Left lung (tissue), 10 donors: ENCODE measurements around the gene ADAM19. TPM values are rescaled to one million over a fixed set of nuclear protein-coding genes. Genes with fewer than 3 reads are reported as not detected.
A peak's percentile ranks its signal among the peaks of the same experiment; 100 is the strongest.

Source experiments
- ATAC-seq: fragments of 200-7000 bp; cut with Tn5 transposase; one replicate; pipeline ENCODE4 v1.9.1; 2020; ENCODE audit warnings: moderate library complexity
- DNase-seq, 4 donors: peaks; one replicate each; pipeline ENCODE4 v3.0.0-alpha.2; 2013 to 2020
- H3K27ac ChIP-seq, 2 donors: fragments of 200-600 bp; sonication (generic) in 1 of 2; one replicate each; pipeline versions ENCODE4 v1.5.0 to v1.8.0; 2020 to 2021
- H3K27me3 ChIP-seq, 2 donors: fragments of 200-600 bp; sonication (generic) in 1 of 2; one replicate each; pipeline versions ENCODE4 v1.5.0 to v1.8.0; 2020 to 2021
- H3K36me3 ChIP-seq, 2 donors: fragments of 200-600 bp; sonication (generic) in 1 of 2; one replicate each; pipeline versions ENCODE4 v1.5.0 to v1.8.0; 2020 to 2021
- H3K4me1 ChIP-seq, 2 donors: fragments of 200-600 bp; one replicate each; pipeline ENCODE4 v1.8.0; 2021
- H3K4me3 ChIP-seq, 2 donors: fragments of 200-600 bp; sonication (generic) in 1 of 2; one replicate each; pipeline versions ENCODE4 v1.5.0 to v1.8.0; 2020 to 2021; ENCODE audit warnings: mild to moderate bottlenecking in 1 of 2
- H3K9me3 ChIP-seq, 2 donors: fragments of 200-600 bp; sonication (generic) in 1 of 2; one replicate each; pipeline versions ENCODE4 v1.5.0 to v1.8.0; 2020 to 2021
- CTCF ChIP-seq, 2 donors: fragments of 200-600 bp; sonication (generic) in 1 of 2; IDR thresholded peaks; one replicate each; pipeline versions ENCODE4 v1.5.0 to v1.8.0; 2021; ENCODE audit warnings: antibody characterized with exemption in 2 of 2
- intact Hi-C, 2 donors: fragments of 100-400 bp; cut with DNase I; formaldehyde crosslinking; loops; one replicate each; pipeline versions ENCODE4 v1.11.2 to v1.14.2; 2022
- polyA plus RNA-seq, 6 donors: library from polyadenylated mRNA; unstranded; fragments of 120-200 nt; gene quantifications; one replicate each; pipeline ENCODE4 v1.2.1, GENCODE V29; 2013; ENCODE audit not compliant: insufficient read length in 6 of 6
- total RNA-seq, 2 donors: library from RNA; stranded (reverse); fragmentation: NEBNext Ultra II Directional; extraction: Animal tissue kit (Norgen Biotek cat#: 25700); gene quantifications; one replicate each; pipeline ENCODE4 v1.2.1, GENCODE V29; 2021
- donor health status: DM: no; HTN: yes; CAD: no.
- donor health status: DM: no; HTN: no; CAD: no.

Gene ADAM19
- total and polyA plus RNA-seq, 8 donors, result 14.9 to 21.5 (median 19.2) TPM

GRCh38 chr5:157566902-157567489, 8.6 kb downstream of the ADAM19 start:
- intact Hi-C loops, result no loop called here
- H3K4me3 ChIP-seq, result no peak overlapping the region
- H3K4me1 ChIP-seq, result peaks cover 18 to 100% of the 10 kb centered on the region in 2 donors
- peak; percentile 14 for ATAC-seq
- peak overlapping the region in 1 of 2 donors; percentile 45 for H3K27ac ChIP-seq
- H3K9me3 ChIP-seq, result no peaks in the 10 kb centered on the region
- H3K36me3 ChIP-seq, result peaks cover 0 to 6% of the 10 kb centered on the region in 2 donors
- no peak for DNase-seq
- TF ChIP-seq CTCF (IDR thresholded peaks at IDR 0.05), result no peak
- no peaks in the 10 kb centered on the region for H3K27me3 ChIP-seq

- no peak overlapping the region for H3K4me3 ChIP-seq
- H3K27me3 ChIP-seq, result no peaks in the 10 kb centered on the region
- DNase-seq (no peak), ATAC-seq (peak; percentile 15)
- peaks cover 0 to 6% of the 10 kb centered on the region in 2 donors for H3K36me3 ChIP-seq
- intact Hi-C loops, result no loop called here
- no peak for TF ChIP-seq CTCF (IDR thresholded peaks at IDR 0.05)
- H3K9me3 ChIP-seq, result no peaks in the 10 kb centered on the region
- peaks cover 12 to 97% of the 10 kb centered on the region in 2 donors for H3K4me1 ChIP-seq
- H3K27ac ChIP-seq, result peak overlapping the region; percentile 39 to 54
Observed at GRCh38 chr5:157563929-157564716, 11.5 kb downstream of the ADAM19 start.

DNA sequence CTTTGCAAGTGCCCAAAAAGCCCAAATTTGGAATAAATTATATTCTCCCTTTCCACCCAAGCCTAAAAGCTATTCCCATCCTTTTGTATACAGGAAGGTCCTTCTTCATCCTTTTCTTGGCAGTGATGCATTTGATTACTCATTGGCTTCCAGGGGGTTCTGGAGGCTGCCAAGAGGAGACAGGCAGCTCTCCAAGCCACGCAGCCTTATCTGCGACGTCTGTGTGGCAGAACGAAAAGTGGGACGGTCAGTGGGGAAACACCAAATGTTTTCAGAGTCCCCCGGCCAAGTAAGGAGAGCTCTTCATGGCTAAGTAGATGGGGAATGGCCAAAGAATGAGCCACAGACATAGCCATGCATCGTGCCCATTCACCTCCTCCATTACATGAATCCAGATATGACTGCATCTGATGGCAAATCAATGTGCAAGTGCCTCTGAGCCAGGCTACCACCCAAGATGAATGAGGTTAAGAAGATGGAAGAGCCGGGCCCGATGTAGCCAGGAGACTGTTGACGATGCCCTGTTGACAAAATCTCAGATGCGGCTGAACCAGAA, 12.1 kb downstream of the ADAM19 start:
- no peak for TF ChIP-seq CTCF (IDR thresholded peaks at IDR 0.05)
- H3K9me3 ChIP-seq, result no peaks in the 10 kb centered on the region
- H3K27me3 ChIP-seq, result no peaks in the 10 kb centered on the region
- no peak overlapping the region for H3K4me3 ChIP-seq
- peaks cover 0 to 6% of the 10 kb centered on the region in 2 donors for H3K36me3 ChIP-seq
- ATAC-seq, result peak; percentile 42
- DNase-seq, result peak in 1 of 4 donors; percentile 47
- H3K4me1 ChIP-seq, result peaks cover 12 to 97% of the 10 kb centered on the region in 2 donors
- peak overlapping the region; percentile 39 to 54 for H3K27ac ChIP-seq
- intact Hi-C loops, result no loop called here

- ATAC-seq, result no peak
- H3K4me1 ChIP-seq, result peaks cover 12 to 90% of the 10 kb centered on the region in 2 donors
Observed at GRCh38 chr5:157562111-157562581, 13.4 kb downstream of the ADAM19 start.

More at GRCh38 chr5:157562111-157562581, 13.4 kb downstream of the ADAM19 start:
- Histone ChIP-seq H3K9me3 (no peaks in the 10 kb centered on the region), H3K27me3 (no peaks in the 10 kb centered on the region), H3K36me3 (peaks cover 0 to 7% of the 10 kb centered on the region in 2 donors), H3K4me3 (no peak overlapping the region), H3K27ac (peak overlapping the region in 1 of 2 donors; percentile 46)
- TF ChIP-seq CTCF (IDR thresholded peaks at IDR 0.05), result no peak
- no peak for DNase-seq
- intact Hi-C loops, result no loop called here
